Amygdala (tissue), 56 donors: Measurements from ENCODE around the gene DENND1B.
A peak's percentile ranks its signal among the peaks of the same experiment; 100 is the strongest.

ENCODE experiments used
- DNase-seq, 56 donors: peaks; one replicate each; lab custom pipeline; 2025; lab: John Stamatoyannopoulos, UW

DENND1B gene

GRCh38 chr1:197472141-197472540 is 303.1 kb downstream of the DENND1B start:
- no peak for DNase-seq

GRCh38 chr1:197471248-197471985 is 303.9 kb downstream of the DENND1B start:
- peak in 21 of 56 donors; percentile 3 to 43 (median 12) for DNase-seq

- DNase-seq = no peak
These were observed 304.9 kb downstream of the DENND1B start for GRCh38 chr1:197470330-197470729.

GRCh38 chr1:197469620-197470210 is 305.6 kb downstream of the DENND1B start:
- DNase-seq = no peak

- DNase-seq = no peak
These were observed 306.6 kb downstream of the DENND1B start for GRCh38 chr1:197468543-197469175.

GRCh38 chr1:197467881-197468280 is 307.4 kb downstream of the DENND1B start:
- DNase-seq = no peak

- DNase-seq = no peak
These were observed 308.5 kb downstream of the DENND1B start for GRCh38 chr1:197466813-197467212.

- DNase-seq = no peak
These were observed 309.6 kb downstream of the DENND1B start for GRCh38 chr1:197465528-197466327.

- peak in 24 of 56 donors; percentile 4 to 62 (median 26) for DNase-seq
These were observed 311.2 kb downstream of the DENND1B start for GRCh38 chr1:197464044-197464443.

- DNase-seq = no peak
These were observed 312.1 kb downstream of the DENND1B start for GRCh38 chr1:197463142-197463541.

- DNase-seq = no peak
These were observed 312.7 kb downstream of the DENND1B start for GRCh38 chr1:197462539-197462938.
